ENCODE results near the gene PPP1R16B. TPM values are rescaled to one million over a fixed set of nuclear protein-coding genes. Genes with fewer than 3 reads are reported as not detected.

PPP1R16B gene
- total RNA-seq, 6 donors from 2014 or later, result 7.4 to 16.8 (median 8.8) TPM

- no peaks in the 10 kb centered on the region for H3K27me3 ChIP-seq
- no peaks in the 10 kb centered on the region for H3K4me1 ChIP-seq
- ATAC-seq (ENCODE audit: low FRiP score in 2 of 2) (no peak), DNase-seq (no peak)
- no peak overlapping the region for H3K4me3 ChIP-seq
- no peak overlapping the region for H3K27ac ChIP-seq
- H3K36me3 ChIP-seq, result peaks cover 0 to 45% (median 3%) of the 10 kb centered on the region in 4 donors
- TF ChIP-seq, protein P1, sequence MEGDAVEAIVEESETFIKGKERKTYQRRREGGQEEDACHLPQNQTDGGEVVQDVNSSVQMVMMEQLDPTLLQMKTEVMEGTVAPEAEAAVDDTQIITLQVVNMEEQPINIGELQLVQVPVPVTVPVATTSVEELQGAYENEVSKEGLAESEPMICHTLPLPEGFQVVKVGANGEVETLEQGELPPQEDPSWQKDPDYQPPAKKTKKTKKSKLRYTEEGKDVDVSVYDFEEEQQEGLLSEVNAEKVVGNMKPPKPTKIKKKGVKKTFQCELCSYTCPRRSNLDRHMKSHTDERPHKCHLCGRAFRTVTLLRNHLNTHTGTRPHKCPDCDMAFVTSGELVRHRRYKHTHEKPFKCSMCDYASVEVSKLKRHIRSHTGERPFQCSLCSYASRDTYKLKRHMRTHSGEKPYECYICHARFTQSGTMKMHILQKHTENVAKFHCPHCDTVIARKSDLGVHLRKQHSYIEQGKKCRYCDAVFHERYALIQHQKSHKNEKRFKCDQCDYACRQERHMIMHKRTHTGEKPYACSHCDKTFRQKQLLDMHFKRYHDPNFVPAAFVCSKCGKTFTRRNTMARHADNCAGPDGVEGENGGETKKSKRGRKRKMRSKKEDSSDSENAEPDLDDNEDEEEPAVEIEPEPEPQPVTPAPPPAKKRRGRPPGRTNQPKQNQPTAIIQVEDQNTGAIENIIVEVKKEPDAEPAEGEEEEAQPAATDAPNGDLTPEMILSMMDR (IDR thresholded peaks at IDR 0.05), result no peak
- TF ChIP-seq EP300 (IDR thresholded peaks at IDR 0.05) (no peak), POLR2AphosphoS5 (IDR thresholded peaks at IDR 0.05) (no peak)
- H3K9me3 ChIP-seq, result peaks cover 0 to 6% (median 3%) of the 10 kb centered on the region in 4 donors
- 95% methylated on average over 6 to 8 of the region's 8 CpGs for WGBS, 2 donors
Observed at GRCh38 chr20:38902601-38903000, 97.1 kb downstream of the PPP1R16B start.

- no peaks in the 10 kb centered on the region for H3K27me3 ChIP-seq
- H3K4me3 ChIP-seq, result no peak overlapping the region
- no peak overlapping the region for H3K27ac ChIP-seq
- DNase-seq (no peak), ATAC-seq (ENCODE audit: low FRiP score in 2 of 2) (no peak)
- 48 to 50% methylated on average over 5 of the region's 5 CpGs for WGBS, 2 donors
- no peak for TF ChIP-seq POLR2AphosphoS5 (IDR thresholded peaks at IDR 0.05)
- TF ChIP-seq, protein P1 (IDR thresholded peaks at IDR 0.05), result no peak
- no peak for TF ChIP-seq EP300 (IDR thresholded peaks at IDR 0.05)
- TF ChIP-seq POLR2A (IDR thresholded peaks at IDR 0.05), result no peak
- H3K4me1 ChIP-seq, result no peaks in the 10 kb centered on the region
- peaks cover 0 to 52% (median 3%) of the 10 kb centered on the region in 4 donors for H3K36me3 ChIP-seq
- peaks cover 0 to 6% (median 3%) of the 10 kb centered on the region in 4 donors for H3K9me3 ChIP-seq
Observed at GRCh38 chr20:38903335-38903734, 97.8 kb downstream of the PPP1R16B start.

GRCh38 chr20:38905375-38905774 lies 99.9 kb downstream of the PPP1R16B start:
- no peak for TF ChIP-seq POLR2AphosphoS5 (IDR thresholded peaks at IDR 0.05)
- TF ChIP-seq POLR2A (IDR thresholded peaks at IDR 0.05), result no peak
- no peak for TF ChIP-seq EP300 (IDR thresholded peaks at IDR 0.05)
- TF ChIP-seq, protein P1 (IDR thresholded peaks at IDR 0.05), result no peak
- H3K36me3 ChIP-seq, result peaks cover 0 to 67% (median 3%) of the 10 kb centered on the region in 4 donors
- ATAC-seq (ENCODE audit: low FRiP score in 2 of 2) (no peak), DNase-seq (no peak)
- no peak overlapping the region for H3K4me3 ChIP-seq
- 50 to 76% methylated on average over 1 of the region's 1 CpG for WGBS, 2 donors
- no peak overlapping the region for H3K27ac ChIP-seq
- no peaks in the 10 kb centered on the region for H3K27me3 ChIP-seq
- no peaks in the 10 kb centered on the region for H3K4me1 ChIP-seq
- H3K9me3 ChIP-seq, result peaks cover 0 to 6% (median 3%) of the 10 kb centered on the region in 4 donors

DNA sequence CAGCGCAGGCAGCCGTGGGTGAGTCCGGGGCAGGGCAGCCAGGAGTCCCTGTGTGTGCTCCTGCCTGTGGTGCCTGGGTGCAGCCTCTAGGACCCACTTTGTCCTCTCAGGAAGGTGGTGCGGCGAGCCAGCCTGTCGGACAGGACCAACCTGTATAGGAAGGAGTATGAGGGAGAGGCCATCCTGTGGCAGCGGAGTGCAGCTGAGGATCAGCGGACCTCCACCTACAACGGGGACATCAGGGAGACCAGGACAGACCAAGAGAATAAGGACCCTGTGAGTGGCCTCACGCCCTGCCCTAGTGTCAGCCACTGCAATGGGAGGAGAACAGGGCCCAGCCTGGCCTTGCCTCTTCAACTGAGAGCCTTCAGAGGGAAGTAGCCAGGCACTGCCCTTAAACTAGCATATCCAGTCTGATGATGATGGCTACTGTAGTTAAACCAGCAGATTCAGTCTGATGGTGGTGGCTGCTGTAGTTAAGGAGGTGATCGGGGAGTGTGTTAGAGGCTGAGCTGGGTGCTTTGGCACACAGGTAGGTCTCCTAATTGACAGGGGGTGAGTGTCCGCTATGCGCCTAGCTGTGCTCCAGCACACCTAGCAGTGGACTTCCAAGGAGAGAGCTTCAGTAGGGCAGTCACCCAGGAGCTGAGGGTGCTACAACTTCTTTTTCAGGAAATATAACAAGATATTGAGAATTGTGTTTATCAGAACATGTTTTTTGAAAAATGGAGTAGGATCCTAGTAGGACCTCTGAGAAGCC lies 102.6 kb downstream of the PPP1R16B start:
- no peak for TF ChIP-seq POLR2AphosphoS5 (IDR thresholded peaks at IDR 0.05)
- TF ChIP-seq POLR2A (IDR thresholded peaks at IDR 0.05), result no peak
- TF ChIP-seq EP300 (IDR thresholded peaks at IDR 0.05), result no peak
- TF ChIP-seq, protein P1 (IDR thresholded peaks at IDR 0.05), result no peak
- DNase-seq, result peak in 1 of 2 donors; percentile 52
- no peaks in the 10 kb centered on the region for H3K4me1 ChIP-seq
- H3K36me3 ChIP-seq, result peaks cover 0 to 57% (median 4%) of the 10 kb centered on the region in 4 donors
- H3K27me3 ChIP-seq, result no peaks in the 10 kb centered on the region
- ATAC-seq (ENCODE audit: low FRiP score in 2 of 2), result no peak
- 79 to 88% methylated on average over 6 to 13 of the region's 13 CpGs for WGBS, 2 donors
- H3K4me3 ChIP-seq, result no peak overlapping the region
- H3K9me3 ChIP-seq, result peaks cover 0 to 6% (median 3%) of the 10 kb centered on the region in 4 donors
- H3K27ac ChIP-seq, result no peak overlapping the region

Measured in upper lobe of left lung (tissue), 6 donors.